Measurements from ENCODE around the gene TNFRSF8. TPM values are rescaled to one million over a fixed set of nuclear protein-coding genes. Genes with fewer than 3 reads are reported as not detected.
"Not testable (repeated sequence)": the region's sequence is repeated elsewhere in the genome, so short reads cannot be mapped to it uniquely, and the experiment has no call there.

TNFRSF8 gene
- polyA plus RNA-seq, 1 experiment, result 0.22 TPM

GRCh38 chr1:12099610-12100009 is 36.5 kb downstream of the TNFRSF8 start:
- Histone ChIP-seq H3K4me3 (ENCODE audit: low read depth, low read length) (no peak overlapping the region), H3K27ac (ENCODE audit: low read depth, low read length) (no peak overlapping the region), H3K9me3 (ENCODE audit: control insufficient read depth, insufficient read depth, low read length) (no peaks in the 10 kb centered on the region), H3K27me3 (ENCODE audit: control insufficient read depth, insufficient read depth, low read length) (peaks cover 6% of the 10 kb centered on the region)
- POLR2A ChIA-PET, result no interaction called here
- TF ChIP-seq CTCF (IDR thresholded peaks at IDR 0.05; ENCODE audit: low read depth, low read length), result no peak
- no peak for DNase-seq (ENCODE audit: low read depth, low spot score)
- CTCF ChIA-PET, result interaction anchor here (1.5 kb wide), 1 partner anchor 20 kb away, joined by 5 read pairs; no protein-coding TSS in a partner anchor

- no peak for TF ChIP-seq CTCF (IDR thresholded peaks at IDR 0.05; ENCODE audit: low read depth, low read length)
- Histone ChIP-seq H3K4me3 (ENCODE audit: low read depth, low read length) (no peak overlapping the region), H3K27ac (ENCODE audit: low read depth, low read length) (no peak overlapping the region), H3K27me3 (ENCODE audit: control insufficient read depth, insufficient read depth, low read length) (peaks cover 10% of the 10 kb centered on the region), H3K9me3 (ENCODE audit: control insufficient read depth, insufficient read depth, low read length) (no peaks in the 10 kb centered on the region)
- ChIA-PET CTCF (interaction anchor here (0.9 to 1.9 kb wide), 4 partner anchors 18 to 25 kb away, joined by 5 to 7 read pairs (median 6); no protein-coding TSS in a partner anchor), POLR2A (interaction anchor here (1.3 kb wide), 1 partner anchor 22 kb away, joined by 4 read pairs; no protein-coding TSS in a partner anchor)
- no peak for DNase-seq (ENCODE audit: low read depth, low spot score)
These were observed 37.0 kb downstream of the TNFRSF8 start for GRCh38 chr1:12100071-12100470.

- peaks cover 20% of the 10 kb centered on the region for H3K27me3 ChIP-seq (ENCODE audit: control insufficient read depth, insufficient read depth, low read length)
- H3K9me3 ChIP-seq (ENCODE audit: control insufficient read depth, insufficient read depth, low read length); DNase-seq (ENCODE audit: low read depth, low spot score); H3K27ac ChIP-seq (ENCODE audit: low read depth, low read length); H3K4me3 ChIP-seq (ENCODE audit: low read depth, low read length): not testable (repeated sequence)
- ChIA-PET CTCF (interaction anchor here (0.6 to 1.9 kb wide), 5 partner anchors 17 to 890 kb away, joined by 3 to 7 read pairs (median 5); no protein-coding TSS in a partner anchor), POLR2A (interaction anchor here (1.3 kb wide), 1 partner anchor 20 kb away, joined by 4 read pairs; no protein-coding TSS in a partner anchor)
These were observed 38.0 kb downstream of the TNFRSF8 start for GRCh38 chr1:12101120-12101519.

GRCh38 chr1:12102066-12102465 is 39.0 kb downstream of the TNFRSF8 start:
- H3K4me3 ChIP-seq (ENCODE audit: low read depth, low read length), result no peak overlapping the region
- ChIA-PET POLR2A (interaction anchor here (0.6 kb wide), 1 partner anchor 35 kb away, joined by 7 read pairs; no protein-coding TSS in a partner anchor), CTCF (interaction anchor here (1.0 to 1.9 kb wide), 5 partner anchors 16 to 127 kb away, joined by 3 to 7 read pairs (median 4); no protein-coding TSS in a partner anchor)

GRCh38 chr1:12104417-12104816 is 41.3 kb downstream of the TNFRSF8 start:
- no peak for TF ChIP-seq CTCF (IDR thresholded peaks at IDR 0.05; ENCODE audit: low read depth, low read length)
- POLR2A ChIA-PET, result no interaction called here
- no peak overlapping the region for H3K27ac ChIP-seq (ENCODE audit: low read depth, low read length)
- no peaks in the 10 kb centered on the region for H3K9me3 ChIP-seq (ENCODE audit: control insufficient read depth, insufficient read depth, low read length)
- peaks cover 27% of the 10 kb centered on the region for H3K27me3 ChIP-seq (ENCODE audit: control insufficient read depth, insufficient read depth, low read length)
- CTCF ChIA-PET, result no interaction called here
- no peak overlapping the region for H3K4me3 ChIP-seq (ENCODE audit: low read depth, low read length)
- DNase-seq (ENCODE audit: low read depth, low spot score), result no peak

More at GRCh38 chr1:12102066-12102465, 39.0 kb downstream of the TNFRSF8 start:
- TF ChIP-seq CTCF (IDR thresholded peaks at IDR 0.05; ENCODE audit: low read depth, low read length), result no peak
- Histone ChIP-seq H3K27me3 (ENCODE audit: control insufficient read depth, insufficient read depth, low read length) (peaks cover 25% of the 10 kb centered on the region), H3K27ac (ENCODE audit: low read depth, low read length) (no peak overlapping the region), H3K9me3 (ENCODE audit: control insufficient read depth, insufficient read depth, low read length) (no peaks in the 10 kb centered on the region)
- no peak for DNase-seq (ENCODE audit: low read depth, low spot score)
